Skeletal muscle tissue (tissue), 4 donors: ENCODE results near the gene ZNF23. TPM values are rescaled to one million over a fixed set of nuclear protein-coding genes. Genes with fewer than 3 reads are reported as not detected.
"Not testable (repeated sequence)": the region's sequence is repeated elsewhere in the genome, so short reads cannot be mapped to it uniquely, and the experiment has no call there.

Source experiments
- H3K27ac ChIP-seq: one replicate; pipeline ENCODE4 v1.7.0; 2013; ENCODE audit warnings: mild to moderate bottlenecking, low read depth, low read length, inconsistent platforms
- H3K27me3 ChIP-seq, 3 donors: one replicate each; pipeline ENCODE4 v1.7.0; 2013; ENCODE audit warnings: low read length in 3 of 3; ENCODE audit not compliant: control insufficient read depth in 3 of 3, insufficient read depth in 3 of 3
- H3K36me3 ChIP-seq, 3 donors: one replicate each; pipeline ENCODE4 v1.7.0; 2013; ENCODE audit warnings: low read length in 3 of 3; ENCODE audit not compliant: control insufficient read depth in 3 of 3, insufficient read depth in 3 of 3
- H3K4me1 ChIP-seq, 3 donors: one replicate each; pipeline ENCODE4 v1.7.0; 2013; ENCODE audit warnings: low read length in 3 of 3, mild to moderate bottlenecking in 3 of 3; ENCODE audit not compliant: control insufficient read depth in 3 of 3, insufficient read depth in 3 of 3
- H3K4me3 ChIP-seq, 3 donors: one replicate each; pipeline ENCODE4 v1.7.0; 2013; ENCODE audit warnings: low read length in 3 of 3
- H3K9ac ChIP-seq, 3 donors: one replicate each; pipeline ENCODE4 v1.7.0; 2013; ENCODE audit warnings: low read length in 3 of 3, mild to moderate bottlenecking in 3 of 3, moderate library complexity in 2 of 3, low read depth in 1 of 3
- H3K9me3 ChIP-seq, 3 donors: one replicate each; pipeline ENCODE4 v1.7.0; 2013; ENCODE audit warnings: low read length in 3 of 3; ENCODE audit not compliant: control insufficient read depth in 3 of 3
- total RNA-seq: library from RNA; depleted of rRNA; stranded (reverse); fragments of >200 nt; gene quantifications from one replicate; pipeline ENCODE4 v1.2.3, GENCODE V29; 2014
- donor health status: Osteomylitis.

ZNF23 gene
- 5.7 TPM for total RNA-seq

DNA sequence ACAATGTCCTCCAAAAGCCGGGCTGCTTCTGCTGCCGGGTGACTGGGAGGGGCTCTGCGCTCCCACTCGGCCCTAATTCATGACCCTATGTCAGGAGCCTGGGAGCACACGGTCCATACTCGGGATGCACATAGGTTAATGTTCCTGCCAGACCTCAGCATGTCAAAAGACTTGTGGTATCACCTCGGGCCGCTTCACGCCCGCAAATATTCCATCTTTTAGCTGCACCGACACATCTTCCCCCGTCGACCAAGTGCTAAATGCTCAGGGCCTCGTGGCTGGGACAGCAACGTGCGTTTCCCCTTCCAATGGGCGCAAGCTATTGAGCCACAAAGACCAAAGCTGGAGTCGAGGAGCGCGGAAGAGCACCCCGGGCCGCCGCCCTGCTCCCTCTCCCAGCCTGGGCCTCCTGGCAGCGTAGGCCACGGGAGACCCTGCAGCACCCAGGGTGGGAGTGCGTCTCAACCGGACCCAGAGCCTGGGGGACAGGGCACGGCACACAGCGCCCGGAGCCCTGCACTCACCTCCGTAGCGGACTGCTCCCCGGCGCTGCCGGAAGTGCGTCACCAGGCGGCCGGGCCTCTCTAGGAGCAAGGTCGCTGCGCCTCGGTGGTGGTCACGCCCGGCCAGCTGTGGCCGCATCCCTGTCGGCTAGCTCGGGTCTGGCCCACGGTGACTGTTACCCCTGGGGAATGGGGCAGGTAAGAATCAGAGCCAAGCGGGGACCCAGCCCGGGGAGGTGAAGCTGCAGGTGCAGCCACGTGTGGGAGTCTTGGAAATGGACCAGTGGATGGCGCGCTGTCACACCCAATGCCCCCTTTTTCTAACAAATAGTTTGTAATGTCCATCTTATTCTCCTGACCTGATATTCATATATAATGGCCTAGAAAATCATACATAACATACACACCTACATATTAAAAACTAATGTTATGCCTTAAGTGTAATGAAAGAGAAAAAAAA, at the start of gene ZNF23:
Gene ZNF23 (minus strand): TSS at position 562 of the 963 bp plus-strand sequence. CDS start 5,451 bp downstream, outside the sequence.
- no peaks in the 10 kb centered on the region for H3K36me3 ChIP-seq
- peak within 1 kb of the TSS; percentile 54 for H3K27ac ChIP-seq
- no peaks in the 10 kb centered on the region for H3K27me3 ChIP-seq
- H3K9me3 ChIP-seq: no peaks in the 10 kb centered on the region
- H3K9ac ChIP-seq: peak within 1 kb of the TSS; percentile 83 to 96 (median 94)
- peaks cover 4 to 22% (median 7%) of the 10 kb centered on the region in 3 donors for H3K4me1 ChIP-seq
- peak within 1 kb of the TSS; percentile 94 to 97 (median 96) for H3K4me3 ChIP-seq

GRCh38 chr16:71507061-71507460, 45.0 kb upstream of the ZNF23 start:
- H3K27ac ChIP-seq: no peak overlapping the region
- no peak overlapping the region for H3K9ac ChIP-seq
- H3K9me3 ChIP-seq: no peaks in the 10 kb centered on the region
- H3K36me3 ChIP-seq: no peaks in the 10 kb centered on the region
- no peaks in the 10 kb centered on the region for H3K4me1 ChIP-seq
- no peaks in the 10 kb centered on the region for H3K27me3 ChIP-seq
- no peak overlapping the region for H3K4me3 ChIP-seq

GRCh38 chr16:71504901-71505300, 42.9 kb upstream of the ZNF23 start:
- no peaks in the 10 kb centered on the region for H3K4me1 ChIP-seq
- no peak overlapping the region for H3K27ac ChIP-seq
- H3K36me3 ChIP-seq: no peaks in the 10 kb centered on the region
- H3K9ac ChIP-seq: no peak overlapping the region
- H3K27me3 ChIP-seq: peaks cover 0 to 2% (median 0%) of the 10 kb centered on the region in 3 donors
- H3K9me3 ChIP-seq: no peaks in the 10 kb centered on the region
- H3K4me3 ChIP-seq: no peak overlapping the region

DNA sequence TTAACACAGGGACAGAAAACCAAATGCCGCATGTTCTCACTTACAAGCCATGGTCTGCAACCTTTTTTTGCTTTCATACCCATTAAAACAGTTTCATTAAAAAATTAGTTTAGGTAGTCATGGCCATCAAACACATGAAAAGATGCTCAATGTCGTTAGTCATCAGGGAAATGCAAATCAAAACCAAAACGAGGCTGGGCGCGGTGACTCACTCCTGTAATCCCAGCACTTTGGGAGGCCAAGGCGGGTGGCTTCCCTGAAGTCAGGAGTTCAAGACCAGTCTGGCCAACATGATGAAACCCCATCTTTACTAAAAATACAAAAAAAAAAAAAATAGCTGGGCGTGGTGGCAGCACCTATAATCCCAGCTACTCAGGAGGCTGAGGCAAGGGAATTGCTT, 42.0 kb upstream of the ZNF23 start:
- not testable (repeated sequence) for H3K27me3 ChIP-seq, H3K4me1 ChIP-seq, H3K9ac ChIP-seq, H3K9me3 ChIP-seq, H3K27ac ChIP-seq, H3K36me3 ChIP-seq, H3K4me3 ChIP-seq

DNA sequence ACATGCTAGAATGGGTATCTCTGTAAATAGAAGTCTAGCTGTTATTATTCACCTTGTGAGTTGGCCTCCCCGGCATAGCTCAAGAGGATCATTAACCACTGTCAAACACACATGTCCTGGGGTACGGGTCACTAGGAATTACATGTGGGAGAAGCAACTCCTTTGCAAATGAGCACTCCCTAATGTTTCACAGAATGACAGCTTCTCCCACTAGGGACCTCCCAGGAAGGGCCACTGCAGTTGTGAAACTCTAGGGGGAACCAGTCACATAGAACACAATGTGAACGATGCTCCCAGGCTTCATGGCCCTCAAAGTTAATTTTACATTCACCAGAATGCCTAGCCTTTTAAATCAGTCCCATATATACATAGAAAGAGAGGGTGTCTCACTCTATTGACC, 39.5 kb upstream of the ZNF23 start:
- no peaks in the 10 kb centered on the region for H3K9me3 ChIP-seq
- H3K27me3 ChIP-seq: peaks cover 0 to 2% (median 0%) of the 10 kb centered on the region in 3 donors
- H3K36me3 ChIP-seq: no peaks in the 10 kb centered on the region
- no peak overlapping the region for H3K27ac ChIP-seq
- H3K4me1 ChIP-seq: no peaks in the 10 kb centered on the region
- no peak overlapping the region for H3K9ac ChIP-seq
- no peak overlapping the region for H3K4me3 ChIP-seq

DNA sequence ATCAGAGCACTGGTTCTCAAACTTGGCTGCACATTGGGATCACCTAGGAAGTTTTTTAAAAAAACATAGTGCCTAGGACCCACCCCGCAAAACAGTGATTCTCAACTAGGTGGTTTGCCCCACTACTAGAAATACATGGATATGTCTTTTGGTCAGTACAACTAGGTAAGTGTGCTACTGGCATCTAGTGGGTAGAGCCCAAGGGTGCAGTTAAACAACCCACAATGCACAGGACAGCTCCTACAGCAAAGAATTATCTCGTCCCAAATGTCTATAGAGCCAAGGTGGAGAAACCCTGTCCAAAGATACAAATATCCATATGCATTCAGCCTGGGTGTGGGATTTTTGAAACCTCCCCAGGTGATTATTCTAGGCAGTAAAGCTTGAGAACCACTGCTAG, 38.9 kb upstream of the ZNF23 start:
- Histone ChIP-seq H3K9me3 (no peaks in the 10 kb centered on the region), H3K27me3 (peaks cover 0 to 2% (median 0%) of the 10 kb centered on the region in 3 donors), H3K27ac (no peak overlapping the region), H3K4me1 (no peaks in the 10 kb centered on the region), H3K9ac (no peak overlapping the region), H3K36me3 (no peaks in the 10 kb centered on the region), H3K4me3 (no peak overlapping the region)

DNA sequence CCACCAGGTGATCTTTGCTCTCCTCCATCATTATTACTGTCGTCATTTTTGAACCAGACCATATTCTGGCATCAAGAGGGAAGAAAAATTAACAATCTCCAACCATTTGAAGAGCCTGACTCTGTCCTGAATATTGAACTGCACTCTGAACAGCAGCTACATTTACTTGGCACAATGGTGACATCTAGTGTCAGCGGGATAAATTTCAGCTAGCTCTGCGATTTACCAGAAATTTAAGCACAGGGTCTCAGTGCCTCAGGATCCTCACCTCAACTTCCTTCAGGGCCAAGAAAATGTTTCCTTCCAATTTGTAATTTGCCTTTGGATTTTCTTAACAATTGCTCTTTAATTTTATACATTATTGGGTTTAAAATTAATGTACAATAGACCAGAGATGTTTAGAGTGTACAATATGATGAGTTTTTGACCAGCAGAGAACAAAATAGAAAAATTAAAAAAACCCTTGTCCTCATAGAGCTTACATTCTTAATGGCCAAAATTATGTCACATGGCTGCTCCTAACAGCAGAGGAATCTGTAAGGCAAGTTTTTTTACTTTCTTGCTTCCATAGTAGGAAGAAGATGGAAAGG, 37.8 kb upstream of the ZNF23 start:
- Histone ChIP-seq H3K9ac (no peak overlapping the region), H3K9me3 (no peaks in the 10 kb centered on the region), H3K4me1 (no peaks in the 10 kb centered on the region), H3K27me3 (peaks cover 0 to 2% (median 0%) of the 10 kb centered on the region in 3 donors), H3K36me3 (no peaks in the 10 kb centered on the region), H3K4me3 (no peak overlapping the region), H3K27ac (no peak overlapping the region)

DNA sequence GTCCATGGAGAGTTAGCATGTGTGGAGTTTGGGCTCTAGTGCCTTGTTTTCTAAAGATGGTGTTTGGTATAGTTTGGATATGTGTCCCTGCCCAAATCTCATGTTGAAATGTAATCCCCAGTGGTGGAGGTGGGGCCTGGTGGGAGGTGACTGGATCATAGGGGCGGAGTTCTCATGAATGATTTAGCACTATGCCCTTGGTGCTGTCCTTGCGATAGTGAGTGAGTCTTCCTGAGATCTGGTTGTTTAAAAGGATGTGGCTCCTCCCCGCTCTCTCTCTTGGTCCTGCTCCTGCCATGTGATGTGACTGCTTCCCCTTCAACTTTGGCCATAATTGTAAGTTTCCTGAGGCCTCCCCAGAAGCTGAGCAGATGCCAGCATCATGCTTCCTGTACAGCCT, 36.0 kb upstream of the ZNF23 start:
- no peak overlapping the region for H3K9ac ChIP-seq
- no peaks in the 10 kb centered on the region for H3K36me3 ChIP-seq
- H3K9me3 ChIP-seq: no peaks in the 10 kb centered on the region
- no peaks in the 10 kb centered on the region for H3K4me1 ChIP-seq
- H3K27ac ChIP-seq: no peak overlapping the region
- H3K27me3 ChIP-seq: peaks cover 0 to 2% (median 0%) of the 10 kb centered on the region in 3 donors
- no peak overlapping the region for H3K4me3 ChIP-seq

DNA sequence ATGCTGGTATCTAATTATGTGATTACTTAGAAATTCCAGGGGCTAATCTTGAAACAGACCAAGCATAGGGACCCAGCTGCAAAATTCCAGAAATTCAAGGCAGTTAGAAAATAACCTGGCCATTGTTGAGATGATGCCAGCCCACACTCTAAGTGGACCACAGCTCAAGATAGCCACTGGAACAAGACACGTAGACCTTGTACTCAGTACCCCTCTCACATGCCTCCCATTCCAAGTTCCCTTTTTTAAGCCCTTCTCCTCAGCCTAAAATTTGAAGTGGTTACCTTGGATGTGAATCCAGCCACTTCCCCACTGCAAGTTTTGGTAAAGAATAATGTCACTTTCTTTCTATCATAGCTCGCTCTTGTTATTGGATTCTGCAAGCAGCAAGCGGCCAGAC, 31.2 kb upstream of the ZNF23 start:
- H3K4me1 ChIP-seq: no peaks in the 10 kb centered on the region
- no peak overlapping the region for H3K9ac ChIP-seq
- H3K36me3 ChIP-seq: no peaks in the 10 kb centered on the region
- no peak overlapping the region for H3K4me3 ChIP-seq
- no peak overlapping the region for H3K27ac ChIP-seq
- no peaks in the 10 kb centered on the region for H3K27me3 ChIP-seq
- no peaks in the 10 kb centered on the region for H3K9me3 ChIP-seq

DNA sequence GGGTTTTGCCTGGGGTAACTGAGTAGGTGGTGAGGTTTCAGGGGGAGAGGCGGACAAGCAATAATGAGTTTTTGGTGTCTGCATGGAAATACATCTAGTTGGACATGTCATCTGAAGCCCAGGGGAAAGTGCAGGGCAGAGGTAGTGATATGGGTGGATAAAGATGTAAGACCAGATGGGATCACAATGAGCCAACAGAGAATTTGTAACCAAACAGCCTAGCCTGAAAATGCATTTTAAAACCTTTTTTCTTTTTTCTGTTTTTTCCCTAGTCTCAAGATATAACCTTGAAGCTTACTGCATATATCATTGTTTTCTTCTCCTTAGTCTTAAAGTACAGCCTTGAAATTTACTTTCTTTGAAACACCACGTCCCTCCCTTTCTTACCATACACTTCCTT, 30.7 kb upstream of the ZNF23 start:
- no peak overlapping the region for H3K4me3 ChIP-seq
- H3K27me3 ChIP-seq: no peaks in the 10 kb centered on the region
- H3K27ac ChIP-seq: no peak overlapping the region
- H3K36me3 ChIP-seq: no peaks in the 10 kb centered on the region
- no peak overlapping the region for H3K9ac ChIP-seq
- H3K4me1 ChIP-seq: no peaks in the 10 kb centered on the region
- H3K9me3 ChIP-seq: no peaks in the 10 kb centered on the region
